Measurements from ENCODE around the gene HDAC4.

Gene HDAC4

GRCh38 chr2:239124152-239124899 is 276.5 kb downstream of the HDAC4 start:
- no peak for DNase-seq (ENCODE audit: low read depth in 2 of 2)

GRCh38 chr2:239122421-239123110 is 278.3 kb downstream of the HDAC4 start:
- DNase-seq (ENCODE audit: low read depth in 2 of 2) = no peak

- no peak for DNase-seq (ENCODE audit: low read depth in 2 of 2)
Measured at GRCh38 chr2:239121600-239122012, 279.2 kb downstream of the HDAC4 start.

- DNase-seq (ENCODE audit: low read depth in 2 of 2) = no peak
Measured at GRCh38 chr2:239120664-239121063, 280.2 kb downstream of the HDAC4 start.

GRCh38 chr2:239119346-239120126 is 281.3 kb downstream of the HDAC4 start:
- no peak for DNase-seq (ENCODE audit: low read depth in 2 of 2)

GRCh38 chr2:239118675-239119211 is 282.1 kb downstream of the HDAC4 start:
- DNase-seq (ENCODE audit: low read depth in 2 of 2) = no peak

- DNase-seq (ENCODE audit: low read depth in 2 of 2) = no peak
Measured at GRCh38 chr2:239118264-239118663, 282.6 kb downstream of the HDAC4 start.

GRCh38 chr2:239117831-239118230 is 283.0 kb downstream of the HDAC4 start:
- DNase-seq (ENCODE audit: low read depth in 2 of 2) = no peak

- DNase-seq (ENCODE audit: low read depth in 2 of 2) = no peak
Measured at GRCh38 chr2:239116456-239117246, 284.2 kb downstream of the HDAC4 start.

GRCh38 chr2:239115616-239116015 is 285.2 kb downstream of the HDAC4 start:
- DNase-seq (ENCODE audit: low read depth in 2 of 2) = no peak

- DNase-seq (ENCODE audit: low read depth in 2 of 2) = no peak
Measured at GRCh38 chr2:239114616-239115265, 286.1 kb downstream of the HDAC4 start.

GRCh38 chr2:239114119-239114581 is 286.7 kb downstream of the HDAC4 start:
- DNase-seq (ENCODE audit: low read depth in 2 of 2) = no peak

- DNase-seq (ENCODE audit: low read depth in 2 of 2) = no peak
Measured at GRCh38 chr2:239113615-239114014, 287.2 kb downstream of the HDAC4 start.

GRCh38 chr2:239113171-239113570 is 287.6 kb downstream of the HDAC4 start:
- no peak for DNase-seq (ENCODE audit: low read depth in 2 of 2)

- no peak for DNase-seq (ENCODE audit: low read depth in 2 of 2)
Measured at GRCh38 chr2:239112127-239112774, 288.6 kb downstream of the HDAC4 start.

GRCh38 chr2:239111401-239112100 is 289.3 kb downstream of the HDAC4 start:
- no peak for DNase-seq (ENCODE audit: low read depth in 2 of 2)

GRCh38 chr2:239110595-239111048 is 290.2 kb downstream of the HDAC4 start:
- no peak for DNase-seq (ENCODE audit: low read depth in 2 of 2)

GRCh38 chr2:239109928-239110545 is 290.8 kb downstream of the HDAC4 start:
- no peak for DNase-seq (ENCODE audit: low read depth in 2 of 2)

All from activated CD4-positive, alpha-beta T cell treated with anti-CD3 and anti-CD28 coated beads for 24 hours (primary cell).